ENCODE measurements around the gene PPIL1. TPM values are rescaled to one million over a fixed set of nuclear protein-coding genes. Genes with fewer than 3 reads are reported as not detected.

Gene PPIL1
- polyA plus RNA-seq, 1 experiment: 23.4 TPM

- Histone ChIP-seq H3K36me3 (ENCODE audit: control insufficient read depth, insufficient read depth, low read length) (no peaks in the 10 kb centered on the region), H3K27me3 (ENCODE audit: control insufficient read depth, insufficient read depth, low read length) (peaks cover 23% of the 10 kb centered on the region), H3K4me3 (ENCODE audit: low read depth, low read length) (peak overlapping the region; percentile 48)
- TF ChIP-seq, protein P1, sequence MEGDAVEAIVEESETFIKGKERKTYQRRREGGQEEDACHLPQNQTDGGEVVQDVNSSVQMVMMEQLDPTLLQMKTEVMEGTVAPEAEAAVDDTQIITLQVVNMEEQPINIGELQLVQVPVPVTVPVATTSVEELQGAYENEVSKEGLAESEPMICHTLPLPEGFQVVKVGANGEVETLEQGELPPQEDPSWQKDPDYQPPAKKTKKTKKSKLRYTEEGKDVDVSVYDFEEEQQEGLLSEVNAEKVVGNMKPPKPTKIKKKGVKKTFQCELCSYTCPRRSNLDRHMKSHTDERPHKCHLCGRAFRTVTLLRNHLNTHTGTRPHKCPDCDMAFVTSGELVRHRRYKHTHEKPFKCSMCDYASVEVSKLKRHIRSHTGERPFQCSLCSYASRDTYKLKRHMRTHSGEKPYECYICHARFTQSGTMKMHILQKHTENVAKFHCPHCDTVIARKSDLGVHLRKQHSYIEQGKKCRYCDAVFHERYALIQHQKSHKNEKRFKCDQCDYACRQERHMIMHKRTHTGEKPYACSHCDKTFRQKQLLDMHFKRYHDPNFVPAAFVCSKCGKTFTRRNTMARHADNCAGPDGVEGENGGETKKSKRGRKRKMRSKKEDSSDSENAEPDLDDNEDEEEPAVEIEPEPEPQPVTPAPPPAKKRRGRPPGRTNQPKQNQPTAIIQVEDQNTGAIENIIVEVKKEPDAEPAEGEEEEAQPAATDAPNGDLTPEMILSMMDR (IDR thresholded peaks at IDR 0.05; ENCODE audit: insufficient read depth, low read depth, low read length): no peak
- no peak for DNase-seq (ENCODE audit: low read depth)
- ChIA-PET CTCF (interaction anchor here (1.0 to 2.0 kb wide), 5 partner anchors 9 to 178 kb away, joined by 3 to 11 read pairs (median 3); partner anchors contain the start of gene C6orf89), POLR2A (no interaction called here)
Observed at GRCh38 chr6:36839749-36840431, 34.7 kb downstream of the PPIL1 start.

GRCh38 chr6:36838896-36839748, 35.5 kb downstream of the PPIL1 start, which contains the start of gene CPNE5:
Gene CPNE5 (minus strand): TSS chr6:36839444. CDS start chr6:36839377, 67 bp downstream.
- H3K27me3 ChIP-seq (ENCODE audit: control insufficient read depth, insufficient read depth, low read length): peaks cover 23% of the 10 kb centered on the region
- ChIA-PET POLR2A (no interaction called here), CTCF (no interaction called here)
- H3K4me3 ChIP-seq (ENCODE audit: low read depth, low read length): peak within 1 kb of the TSS; percentile 48
- TF ChIP-seq, protein P1 (IDR thresholded peaks at IDR 0.05; ENCODE audit: insufficient read depth, low read depth, low read length): no peak
- DNase-seq (ENCODE audit: low read depth): no peak
- H3K36me3 ChIP-seq (ENCODE audit: control insufficient read depth, insufficient read depth, low read length): no peaks in the 10 kb centered on the region

GRCh38 chr6:36837686-36838085, 36.9 kb downstream of the PPIL1 start:
- DNase-seq (ENCODE audit: low read depth): no peak
- Histone ChIP-seq H3K36me3 (ENCODE audit: control insufficient read depth, insufficient read depth, low read length) (no peaks in the 10 kb centered on the region), H3K27me3 (ENCODE audit: control insufficient read depth, insufficient read depth, low read length) (peaks cover 23% of the 10 kb centered on the region), H3K4me3 (ENCODE audit: low read depth, low read length) (no peak overlapping the region)
- POLR2A ChIA-PET: no interaction called here
- TF ChIP-seq, protein P1 (IDR thresholded peaks at IDR 0.05; ENCODE audit: insufficient read depth, low read depth, low read length): no peak
- CTCF ChIA-PET: interaction anchor here (1.8 kb wide), 1 partner anchor 11 kb away, joined by 4 read pairs; no protein-coding TSS in a partner anchor

GRCh38 chr6:36837022-36837339, 37.6 kb downstream of the PPIL1 start:
- TF ChIP-seq, protein P1 (IDR thresholded peaks at IDR 0.05; ENCODE audit: insufficient read depth, low read depth, low read length): no peak
- ChIA-PET CTCF (interaction anchor here (1.8 to 2.5 kb wide), 2 partner anchors 10 to 13 kb away, joined by 4 to 7 read pairs; no protein-coding TSS in a partner anchor), POLR2A (no interaction called here)
- peaks cover 23% of the 10 kb centered on the region for H3K27me3 ChIP-seq (ENCODE audit: control insufficient read depth, insufficient read depth, low read length)
- no peaks in the 10 kb centered on the region for H3K36me3 ChIP-seq (ENCODE audit: control insufficient read depth, insufficient read depth, low read length)
- DNase-seq (ENCODE audit: low read depth): no peak
- H3K4me3 ChIP-seq (ENCODE audit: low read depth, low read length): no peak overlapping the region

All from BJ (cell line).